ENCODE measurements around the gene RAB42. TPM values are rescaled to one million over a fixed set of nuclear protein-coding genes. Genes with fewer than 3 reads are reported as not detected.

Gene RAB42, protein sequence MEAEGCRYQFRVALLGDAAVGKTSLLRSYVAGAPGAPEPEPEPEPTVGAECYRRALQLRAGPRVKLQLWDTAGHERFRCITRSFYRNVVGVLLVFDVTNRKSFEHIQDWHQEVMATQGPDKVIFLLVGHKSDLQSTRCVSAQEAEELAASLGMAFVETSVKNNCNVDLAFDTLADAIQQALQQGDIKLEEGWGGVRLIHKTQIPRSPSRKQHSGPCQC
- under 1 TPM in 2 of 4 donors, not detected in 2; 0.62 to 0.87 TPM for total RNA-seq

DNA sequence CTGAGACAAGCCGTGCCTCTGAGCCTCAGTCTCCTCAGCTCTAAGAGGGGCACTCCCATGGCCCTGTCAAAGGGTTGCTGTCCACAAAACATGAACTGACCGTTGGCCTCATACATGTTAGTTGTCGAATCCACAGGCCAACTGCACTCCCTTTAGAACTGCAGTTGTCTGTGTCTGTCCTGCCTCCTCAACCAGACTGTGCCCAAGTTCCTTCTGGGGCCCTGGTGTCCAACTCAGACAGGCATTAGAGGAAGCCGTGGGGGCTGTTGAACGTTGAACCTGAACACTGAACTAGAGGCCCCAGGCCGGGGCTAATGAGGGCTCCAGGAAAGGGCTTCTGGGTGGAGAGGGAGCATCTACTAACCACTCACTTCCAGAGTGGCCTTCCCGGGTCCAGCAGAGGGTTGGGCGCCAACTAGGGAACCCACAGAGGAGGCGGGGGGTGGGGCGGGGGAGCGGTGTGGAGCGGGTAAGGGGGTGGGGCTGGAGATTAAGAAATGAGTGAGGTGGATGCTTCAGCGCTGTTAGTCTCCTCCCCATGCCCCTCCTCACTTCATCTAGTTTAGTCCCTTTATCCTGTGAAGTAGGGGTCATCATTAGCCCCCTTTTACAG lies at the start of gene RAB42:
Gene RAB42, plus strand, starts transcription at position 558 of the 613 bp plus-strand sequence. CDS start 247 bp downstream, outside the sequence.
- peak within 1 kb of the TSS; percentile 35 to 65 (median 50) for H3K4me3 ChIP-seq
- ATAC-seq (peak; percentile 19 to 24), DNase-seq (peak; percentile 5 to 30)
- TF ChIP-seq POLR2A (IDR thresholded peaks at IDR 0.05), result no peak
- TF ChIP-seq, protein P1, sequence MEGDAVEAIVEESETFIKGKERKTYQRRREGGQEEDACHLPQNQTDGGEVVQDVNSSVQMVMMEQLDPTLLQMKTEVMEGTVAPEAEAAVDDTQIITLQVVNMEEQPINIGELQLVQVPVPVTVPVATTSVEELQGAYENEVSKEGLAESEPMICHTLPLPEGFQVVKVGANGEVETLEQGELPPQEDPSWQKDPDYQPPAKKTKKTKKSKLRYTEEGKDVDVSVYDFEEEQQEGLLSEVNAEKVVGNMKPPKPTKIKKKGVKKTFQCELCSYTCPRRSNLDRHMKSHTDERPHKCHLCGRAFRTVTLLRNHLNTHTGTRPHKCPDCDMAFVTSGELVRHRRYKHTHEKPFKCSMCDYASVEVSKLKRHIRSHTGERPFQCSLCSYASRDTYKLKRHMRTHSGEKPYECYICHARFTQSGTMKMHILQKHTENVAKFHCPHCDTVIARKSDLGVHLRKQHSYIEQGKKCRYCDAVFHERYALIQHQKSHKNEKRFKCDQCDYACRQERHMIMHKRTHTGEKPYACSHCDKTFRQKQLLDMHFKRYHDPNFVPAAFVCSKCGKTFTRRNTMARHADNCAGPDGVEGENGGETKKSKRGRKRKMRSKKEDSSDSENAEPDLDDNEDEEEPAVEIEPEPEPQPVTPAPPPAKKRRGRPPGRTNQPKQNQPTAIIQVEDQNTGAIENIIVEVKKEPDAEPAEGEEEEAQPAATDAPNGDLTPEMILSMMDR (IDR thresholded peaks at IDR 0.05 in 4 of 5, conservative IDR thresholded peaks at IDR 0.05 in 1 of 5), result no peak
- intact Hi-C loops (cut with DNase I; ENCODE audit: low total_unique reads) (no loop called here), in situ Hi-C loops (cut with MboI; ENCODE audit: low sequenced_read_pairs in 4 of 4) (loop anchor here in 1 of 4 donors (25.0 kb wide), 1 partner anchor 230 kb away; the partner anchor contains the start of gene PHACTR4)
- H3K4me1 ChIP-seq, result peaks cover 0 to 4% of the 10 kb centered on the region in 2 donors
- no peak within 1 kb of the TSS for H3K27ac ChIP-seq
- H3K27me3 ChIP-seq, result no peaks in the 10 kb centered on the region
- H3K36me3 ChIP-seq, result no peaks in the 10 kb centered on the region
- no peaks in the 10 kb centered on the region for H3K9me3 ChIP-seq

DNA sequence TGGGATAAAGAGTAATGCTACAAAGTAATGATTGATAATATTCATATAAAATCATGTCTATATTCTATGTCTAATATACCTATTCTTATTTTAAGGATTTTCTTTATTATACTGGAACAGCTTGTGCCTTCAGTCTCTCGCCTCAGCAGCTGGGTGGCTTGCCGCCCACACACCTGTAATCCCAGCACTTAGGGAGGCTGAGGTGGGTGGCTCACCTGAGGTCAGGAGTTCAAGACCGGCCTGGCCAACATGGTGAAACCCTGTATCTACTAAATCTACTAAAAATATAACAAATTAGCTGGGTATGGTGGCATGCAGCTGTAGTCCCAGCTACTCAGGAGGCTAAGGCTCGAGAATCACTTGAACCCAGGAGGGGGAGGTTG lies 46.8 kb upstream of the RAB42 start:
- H3K9me3 ChIP-seq, result no peaks in the 10 kb centered on the region
- in situ Hi-C loops (cut with MboI; ENCODE audit: low sequenced_read_pairs in 4 of 4) (no loop called here), intact Hi-C loops (cut with DNase I; ENCODE audit: low total_unique reads) (no loop called here)
- TF ChIP-seq POLR2A (IDR thresholded peaks at IDR 0.05), result no peak
- TF ChIP-seq, protein P1 (IDR thresholded peaks at IDR 0.05 in 4 of 5, conservative IDR thresholded peaks at IDR 0.05 in 1 of 5), result no peak
- H3K4me3 ChIP-seq, result no peak overlapping the region
- H3K4me1 ChIP-seq, result no peaks in the 10 kb centered on the region
- no peaks in the 10 kb centered on the region for H3K36me3 ChIP-seq
- ATAC-seq (no peak), DNase-seq (no peak)
- H3K27me3 ChIP-seq, result no peaks in the 10 kb centered on the region
- no peak overlapping the region for H3K27ac ChIP-seq

DNA sequence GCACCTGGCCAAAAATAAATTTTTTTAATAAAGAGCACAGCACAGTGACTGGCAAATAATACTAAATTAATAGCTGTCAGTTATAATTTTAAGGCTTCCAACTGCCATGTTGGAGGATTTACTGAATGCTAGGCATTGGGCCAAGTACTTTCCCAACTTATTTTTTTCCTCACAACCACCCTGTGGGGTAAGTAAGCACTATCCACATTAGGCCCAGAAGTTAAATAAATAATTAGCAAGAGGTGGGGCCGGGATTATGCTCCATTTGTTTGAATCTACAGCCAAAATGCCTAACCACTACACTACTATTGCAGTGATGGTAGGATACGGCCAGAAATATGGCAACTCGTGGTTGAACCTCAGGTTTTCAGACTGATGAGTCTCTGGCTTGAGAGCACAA lies 43.7 kb upstream of the RAB42 start:
- no peak for DNase-seq
- no peak for ATAC-seq
- Histone ChIP-seq H3K4me1 (no peaks in the 10 kb centered on the region), H3K36me3 (no peaks in the 10 kb centered on the region), H3K4me3 (no peak overlapping the region), H3K27ac (no peak overlapping the region), H3K9me3 (no peaks in the 10 kb centered on the region), H3K27me3 (no peaks in the 10 kb centered on the region)
- TF ChIP-seq POLR2A (IDR thresholded peaks at IDR 0.05), result no peak
- TF ChIP-seq, protein P1 (IDR thresholded peaks at IDR 0.05 in 4 of 5, conservative IDR thresholded peaks at IDR 0.05 in 1 of 5), result no peak
- in situ Hi-C loops (cut with MboI; ENCODE audit: low sequenced_read_pairs in 4 of 4), result no loop called here
- intact Hi-C loops (cut with DNase I; ENCODE audit: low total_unique reads), result no loop called here

- in situ Hi-C loops (cut with MboI; ENCODE audit: low sequenced_read_pairs in 4 of 4), result loop anchor here in 1 of 4 donors (5.0 kb wide), 1 partner anchor 44 kb away; the partner anchor contains the start of gene RCC1
- no peak for ATAC-seq
Observed at GRCh38 chr1:28551381-28551780, 40.7 kb upstream of the RAB42 start.

More at GRCh38 chr1:28551381-28551780, 40.7 kb upstream of the RAB42 start:
- intact Hi-C loops (cut with DNase I; ENCODE audit: low total_unique reads), result loop anchor here (5.0 kb wide), 1 partner anchor 91 kb away; the partner anchor contains the start of gene TAF12
- peaks cover 0 to 15% of the 10 kb centered on the region in 2 donors for H3K36me3 ChIP-seq
- no peaks in the 10 kb centered on the region for H3K27me3 ChIP-seq
- no peak for TF ChIP-seq POLR2A (IDR thresholded peaks at IDR 0.05)
- TF ChIP-seq, protein P1 (IDR thresholded peaks at IDR 0.05 in 4 of 5, conservative IDR thresholded peaks at IDR 0.05 in 1 of 5), result no peak
- H3K27ac ChIP-seq, result peak overlapping the region in 3 of 4 donors; percentile 90 to 93 (median 91)
- no peak overlapping the region for H3K4me3 ChIP-seq
- DNase-seq, result no peak
- peaks cover 8 to 11% of the 10 kb centered on the region in 2 donors for H3K4me1 ChIP-seq
- no peaks in the 10 kb centered on the region for H3K9me3 ChIP-seq

Data from gastrocnemius medialis (tissue), 4 donors.